ENCODE data around the gene FRMPD2.

GRCh38 chr10:48299066-48299465 lies 24.6 kb upstream of the FRMPD2 start:
- TF ChIP-seq GATA2 (IDR thresholded peaks at IDR 0.05; ENCODE audit: low read depth, low read length) = no peak
- TF ChIP-seq GATA3 (IDR thresholded peaks at IDR 0.05; ENCODE audit: low read depth, low read length) = no peak
